K562 (cell line): ENCODE results near the gene DGCR2. TPM values are rescaled to one million over a fixed set of nuclear protein-coding genes. Genes with fewer than 3 reads are reported as not detected.
A peak's percentile ranks its signal among the peaks of the same experiment; 100 is the strongest.

Experiments used
- CHD4 ChIP-seq: fragments of 200-600 bp; sonication (generic); IDR thresholded peaks from 3 replicates; pipeline ENCODE4 v1.6.1; 2012; ENCODE audit warnings: low read depth, mild to moderate bottlenecking, mixed read lengths, low read length, inconsistent platforms; ENCODE audit not compliant: insufficient read depth, insufficient replicate concordance, poor library complexity, severe bottlenecking
- E2F3 ChIP-seq: fragments of 250-450 bp; sonication (Bioruptor Pico); IDR thresholded peaks from 2 replicates; pipeline ENCODE4 v1.4.0; 2020; ENCODE audit warnings: mild to moderate bottlenecking
- ELF4 ChIP-seq: fragments of 450-650 bp; formaldehyde crosslinking; IDR thresholded peaks from 2 replicates; pipeline ENCODE4 v1.4.0; 2022; ENCODE audit warnings: missing genetic modification characterization
- MTF1 ChIP-seq: fragments of 250-450 bp; sonication (Bioruptor Pico); IDR thresholded peaks from 2 replicates; pipeline ENCODE4 v1.9.0; 2021; ENCODE audit warnings: moderate library complexity, mild to moderate bottlenecking, inconsistent platforms, borderline replicate concordance
- NEUROD1 ChIP-seq: fragments of 150-350 bp; IDR thresholded peaks from 2 replicates; pipeline ENCODE4 v1.6.1; 2014; ENCODE audit warnings: borderline replicate concordance, low read length, low read depth; ENCODE audit not compliant: partially characterized antibody
- RBBP5 ChIP-seq: fragments of 200-600 bp; sonication (generic); IDR thresholded peaks from 2 replicates; pipeline ENCODE4 v1.6.1; 2012; ENCODE audit warnings: borderline replicate concordance, mild to moderate bottlenecking, low read length, control low read depth, inconsistent platforms; ENCODE audit not compliant: insufficient read depth, poor library complexity, severe bottlenecking
- SMAD2 ChIP-seq: fragments of 150-350 bp; IDR thresholded peaks from 2 replicates; pipeline ENCODE4 v1.6.1; 2014; ENCODE audit warnings: low read depth, mild to moderate bottlenecking, low read length
- SMAD4 ChIP-seq: fragments of 250-450 bp; sonication (Bioruptor Pico); conservative IDR thresholded peaks from 2 replicates; pipeline ENCODE4 v1.8.0; 2021; ENCODE audit warnings: inconsistent platforms, mild to moderate bottlenecking, moderate library complexity
- SPI1 ChIP-seq: IDR thresholded peaks from 2 replicates; pipeline ENCODE4 v1.6.1; 2011; ENCODE audit warnings: low read depth, low read length, control low read depth, borderline replicate concordance
- STAT5A ChIP-seq: IDR thresholded peaks from 2 replicates; pipeline ENCODE4 v1.6.1; 2012; ENCODE audit warnings: low read length, inconsistent platforms, borderline replicate concordance
- ZNF274 ChIP-seq: IDR thresholded peaks from 2 replicates; pipeline ENCODE4 v1.6.1; 2011; ENCODE audit warnings: low read depth, mild to moderate bottlenecking, low read length, moderate library complexity, borderline replicate concordance
- ZNF696 ChIP-seq: fragments of 250-450 bp; sonication (Bioruptor Pico); conservative IDR thresholded peaks from 2 replicates; pipeline ENCODE4 v1.4.0; 2020; ENCODE audit warnings: mild to moderate bottlenecking, moderate library complexity
- polyA plus RNA-seq, 8 experiments: library from polyadenylated mRNA; depleted of rRNA in 4 of 8; stranded (reverse) in 5 of 8; unstranded in 3 of 8; fragments of >200 nt; fragmentation: Nextera tagmentation in 2 of 8; fragmentation: Illumina TruSeq in 1 of 8; extraction: Ambion mirVana in 2 of 8; extraction: Trizol in 1 of 8; gene quantifications; 2 replicates each; pipeline versions ENCODE4 v1.2.1 to v1.2.3, GENCODE V29; 2011 to 2014; ENCODE audit warnings: inconsistent platforms in 1 of 8, missing spikeins in 1 of 8
- total RNA-seq, 7 experiments: library from RNA; depleted of rRNA in 6 of 7; stranded (reverse); fragments of >200 nt in 6 of 7; fragmentation: Illumina TruSeq in 2 of 7; extraction: Trizol in 2 of 7; gene quantifications; 2 replicates each; pipeline versions ENCODE4 v1.2.1 to v1.2.3, GENCODE V29; 2011 to 2021; ENCODE audit warnings: low replicate concordance in 1 of 7
- TF ChIP-seq, protein P1 (sequence below), 2 experiments: fragments of 150-350 bp in 1 of 2; IDR thresholded peaks; 2 replicates each; pipeline ENCODE4 v1.6.1; 2012 to 2016; ENCODE audit warnings: low read depth in 2 of 2, low read length in 2 of 2, mild to moderate bottlenecking in 1 of 2, moderate library complexity in 1 of 2
- TF ChIP-seq, protein P2 (sequence below): fragments of 250-450 bp; sonication (Bioruptor Pico); IDR thresholded peaks from 2 replicates; pipeline ENCODE4 v1.4.0; 2020; ENCODE audit warnings: mild to moderate bottlenecking
- TF ChIP-seq, protein P3 (sequence below): fragments of 450-650 bp; IDR thresholded peaks from 2 replicates; pipeline ENCODE4 v1.7.1; 2018; ENCODE audit warnings: mild to moderate bottlenecking, low read depth; ENCODE audit not compliant: partially characterized antibody
- TF ChIP-seq, protein P4 (sequence below): fragments of 250-450 bp; sonication (Bioruptor Pico); IDR thresholded peaks from 2 replicates; pipeline ENCODE4 v1.5.1; 2021; ENCODE audit warnings: mild to moderate bottlenecking

The DGCR2 gene
- total and polyA plus RNA-seq, 9 of the 15 experiments (the other 6 are each of a cell fraction or from before 2014, with no cell fraction given) = 0.69 to 101 (median 56.4) TPM

DNA sequence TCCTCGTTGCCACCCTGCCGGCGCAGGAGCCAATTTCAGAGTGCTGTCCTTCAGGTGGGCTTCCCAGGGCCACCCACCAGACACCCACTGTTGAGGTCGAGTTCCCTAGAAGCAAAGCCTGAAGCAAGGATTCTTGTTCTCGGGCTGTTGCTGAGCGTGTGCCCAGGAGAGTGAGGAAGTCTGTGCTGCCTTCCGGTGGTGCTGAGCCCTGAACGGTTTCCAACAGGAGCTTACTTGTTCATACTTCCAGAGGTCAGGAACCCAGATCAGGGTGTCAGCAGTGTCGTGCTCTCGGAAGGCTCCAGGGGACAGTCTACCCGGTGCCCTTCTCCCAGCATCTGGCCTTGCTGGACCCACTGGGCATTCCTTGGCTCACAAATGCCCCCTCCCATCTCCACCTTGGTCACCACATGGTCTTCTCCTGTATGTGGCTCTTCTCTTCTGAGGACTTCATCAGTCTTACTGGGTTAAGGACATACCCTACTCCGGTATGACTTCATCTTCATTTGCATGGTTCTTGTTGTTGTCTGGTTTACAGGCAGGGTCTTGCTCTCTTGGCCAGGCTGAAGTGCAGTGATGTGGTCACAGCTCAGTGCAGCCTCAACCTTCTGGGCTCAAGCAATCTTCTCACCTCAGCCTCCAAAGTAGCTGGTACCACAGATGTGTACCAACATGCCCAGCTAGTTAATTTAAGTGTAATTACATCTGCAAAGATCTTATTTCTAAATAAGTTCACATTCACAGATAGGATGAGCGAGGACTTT lies 45.1 kb upstream of the DGCR2 start (continued):
- TF ChIP-seq NEUROD1 (no peak), CHD4 (no peak), E2F3 (CRISPR knock-in tag) (peak; percentile 55; the same call in 1 of the 2 replicates), MTF1 (0 out of 2 replicates have a peak, but pooled peaks have one; percentile 55), RBBP5 (no peak), ZNF274 (no peak), SMAD2 (no peak), ELF4 (CRISPR knock-in tag) (0 out of 2 replicates have a peak, but pooled peaks have one; percentile 34), ZNF696 (0 out of 2 replicates have a peak, but pooled peaks have one; percentile 23), SPI1 (0 out of 2 replicates have a peak, but pooled peaks have one; percentile 6), STAT5A (no peak), SMAD4 (CRISPR knock-in tag) (no peak)
- TF ChIP-seq, protein P1, sequence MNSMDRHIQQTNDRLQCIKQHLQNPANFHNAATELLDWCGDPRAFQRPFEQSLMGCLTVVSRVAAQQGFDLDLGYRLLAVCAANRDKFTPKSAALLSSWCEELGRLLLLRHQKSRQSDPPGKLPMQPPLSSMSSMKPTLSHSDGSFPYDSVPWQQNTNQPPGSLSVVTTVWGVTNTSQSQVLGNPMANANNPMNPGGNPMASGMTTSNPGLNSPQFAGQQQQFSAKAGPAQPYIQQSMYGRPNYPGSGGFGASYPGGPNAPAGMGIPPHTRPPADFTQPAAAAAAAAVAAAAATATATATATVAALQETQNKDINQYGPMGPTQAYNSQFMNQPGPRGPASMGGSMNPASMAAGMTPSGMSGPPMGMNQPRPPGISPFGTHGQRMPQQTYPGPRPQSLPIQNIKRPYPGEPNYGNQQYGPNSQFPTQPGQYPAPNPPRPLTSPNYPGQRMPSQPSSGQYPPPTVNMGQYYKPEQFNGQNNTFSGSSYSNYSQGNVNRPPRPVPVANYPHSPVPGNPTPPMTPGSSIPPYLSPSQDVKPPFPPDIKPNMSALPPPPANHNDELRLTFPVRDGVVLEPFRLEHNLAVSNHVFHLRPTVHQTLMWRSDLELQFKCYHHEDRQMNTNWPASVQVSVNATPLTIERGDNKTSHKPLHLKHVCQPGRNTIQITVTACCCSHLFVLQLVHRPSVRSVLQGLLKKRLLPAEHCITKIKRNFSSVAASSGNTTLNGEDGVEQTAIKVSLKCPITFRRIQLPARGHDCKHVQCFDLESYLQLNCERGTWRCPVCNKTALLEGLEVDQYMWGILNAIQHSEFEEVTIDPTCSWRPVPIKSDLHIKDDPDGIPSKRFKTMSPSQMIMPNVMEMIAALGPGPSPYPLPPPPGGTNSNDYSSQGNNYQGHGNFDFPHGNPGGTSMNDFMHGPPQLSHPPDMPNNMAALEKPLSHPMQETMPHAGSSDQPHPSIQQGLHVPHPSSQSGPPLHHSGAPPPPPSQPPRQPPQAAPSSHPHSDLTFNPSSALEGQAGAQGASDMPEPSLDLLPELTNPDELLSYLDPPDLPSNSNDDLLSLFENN (IDR thresholded peaks at IDR 0.05; ENCODE audit: low read depth in 2 of 2, low read length in 2 of 2) = no peak
- TF ChIP-seq, protein P2, sequence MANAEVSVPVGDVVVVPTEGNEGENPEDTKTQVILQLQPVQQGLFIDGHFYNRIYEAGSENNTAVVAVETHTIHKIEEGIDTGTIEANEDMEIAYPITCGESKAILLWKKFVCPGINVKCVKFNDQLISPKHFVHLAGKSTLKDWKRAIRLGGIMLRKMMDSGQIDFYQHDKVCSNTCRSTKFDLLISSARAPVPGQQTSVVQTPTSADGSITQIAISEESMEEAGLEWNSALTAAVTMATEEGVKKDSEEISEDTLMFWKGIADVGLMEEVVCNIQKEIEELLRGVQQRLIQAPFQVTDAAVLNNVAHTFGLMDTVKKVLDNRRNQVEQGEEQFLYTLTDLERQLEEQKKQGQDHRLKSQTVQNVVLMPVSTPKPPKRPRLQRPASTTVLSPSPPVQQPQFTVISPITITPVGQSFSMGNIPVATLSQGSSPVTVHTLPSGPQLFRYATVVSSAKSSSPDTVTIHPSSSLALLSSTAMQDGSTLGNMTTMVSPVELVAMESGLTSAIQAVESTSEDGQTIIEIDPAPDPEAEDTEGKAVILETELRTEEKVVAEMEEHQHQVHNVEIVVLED (CRISPR knock-in tag) = no peak
- TF ChIP-seq, protein P3, sequence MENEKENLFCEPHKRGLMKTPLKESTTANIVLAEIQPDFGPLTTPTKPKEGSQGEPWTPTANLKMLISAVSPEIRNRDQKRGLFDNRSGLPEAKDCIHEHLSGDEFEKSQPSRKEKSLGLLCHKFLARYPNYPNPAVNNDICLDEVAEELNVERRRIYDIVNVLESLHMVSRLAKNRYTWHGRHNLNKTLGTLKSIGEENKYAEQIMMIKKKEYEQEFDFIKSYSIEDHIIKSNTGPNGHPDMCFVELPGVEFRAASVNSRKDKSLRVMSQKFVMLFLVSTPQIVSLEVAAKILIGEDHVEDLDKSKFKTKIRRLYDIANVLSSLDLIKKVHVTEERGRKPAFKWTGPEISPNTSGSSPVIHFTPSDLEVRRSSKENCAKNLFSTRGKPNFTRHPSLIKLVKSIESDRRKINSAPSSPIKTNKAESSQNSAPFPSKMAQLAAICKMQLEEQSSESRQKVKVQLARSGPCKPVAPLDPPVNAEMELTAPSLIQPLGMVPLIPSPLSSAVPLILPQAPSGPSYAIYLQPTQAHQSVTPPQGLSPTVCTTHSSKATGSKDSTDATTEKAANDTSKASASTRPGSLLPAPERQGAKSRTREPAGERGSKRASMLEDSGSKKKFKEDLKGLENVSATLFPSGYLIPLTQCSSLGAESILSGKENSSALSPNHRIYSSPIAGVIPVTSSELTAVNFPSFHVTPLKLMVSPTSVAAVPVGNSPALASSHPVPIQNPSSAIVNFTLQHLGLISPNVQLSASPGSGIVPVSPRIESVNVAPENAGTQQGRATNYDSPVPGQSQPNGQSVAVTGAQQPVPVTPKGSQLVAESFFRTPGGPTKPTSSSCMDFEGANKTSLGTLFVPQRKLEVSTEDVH = no peak
- TF ChIP-seq, protein P4, sequence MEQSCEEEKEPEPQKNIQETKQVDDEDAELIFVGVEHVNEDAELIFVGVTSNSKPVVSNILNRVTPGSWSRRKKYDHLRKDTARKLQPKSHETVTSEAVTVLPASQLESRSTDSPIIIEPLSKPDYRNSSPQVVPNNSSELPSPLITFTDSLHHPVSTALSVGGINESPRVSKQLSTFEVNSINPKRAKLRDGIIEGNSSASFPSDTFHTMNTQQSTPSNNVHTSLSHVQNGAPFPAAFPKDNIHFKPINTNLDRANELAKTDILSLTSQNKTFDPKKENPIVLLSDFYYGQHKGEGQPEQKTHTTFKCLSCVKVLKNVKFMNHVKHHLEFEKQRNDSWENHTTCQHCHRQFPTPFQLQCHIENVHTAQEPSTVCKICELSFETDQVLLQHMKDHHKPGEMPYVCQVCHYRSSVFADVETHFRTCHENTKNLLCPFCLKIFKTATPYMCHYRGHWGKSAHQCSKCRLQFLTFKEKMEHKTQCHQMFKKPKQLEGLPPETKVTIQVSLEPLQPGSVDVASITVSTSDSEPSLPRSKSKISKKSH (CRISPR knock-in tag) = no peak
